ENCODE data around the gene C1QTNF2. TPM values are rescaled to one million over a fixed set of nuclear protein-coding genes. Genes with fewer than 3 reads are reported as not detected.

C1QTNF2 gene, protein sequence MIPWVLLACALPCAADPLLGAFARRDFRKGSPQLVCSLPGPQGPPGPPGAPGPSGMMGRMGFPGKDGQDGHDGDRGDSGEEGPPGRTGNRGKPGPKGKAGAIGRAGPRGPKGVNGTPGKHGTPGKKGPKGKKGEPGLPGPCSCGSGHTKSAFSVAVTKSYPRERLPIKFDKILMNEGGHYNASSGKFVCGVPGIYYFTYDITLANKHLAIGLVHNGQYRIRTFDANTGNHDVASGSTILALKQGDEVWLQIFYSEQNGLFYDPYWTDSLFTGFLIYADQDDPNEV
- total RNA-seq = 1 to 10 TPM in 1 of 6 donors, under 1 TPM in 4, not detected in 1; 0.39 to 3.1 (median 0.61) TPM

DNA sequence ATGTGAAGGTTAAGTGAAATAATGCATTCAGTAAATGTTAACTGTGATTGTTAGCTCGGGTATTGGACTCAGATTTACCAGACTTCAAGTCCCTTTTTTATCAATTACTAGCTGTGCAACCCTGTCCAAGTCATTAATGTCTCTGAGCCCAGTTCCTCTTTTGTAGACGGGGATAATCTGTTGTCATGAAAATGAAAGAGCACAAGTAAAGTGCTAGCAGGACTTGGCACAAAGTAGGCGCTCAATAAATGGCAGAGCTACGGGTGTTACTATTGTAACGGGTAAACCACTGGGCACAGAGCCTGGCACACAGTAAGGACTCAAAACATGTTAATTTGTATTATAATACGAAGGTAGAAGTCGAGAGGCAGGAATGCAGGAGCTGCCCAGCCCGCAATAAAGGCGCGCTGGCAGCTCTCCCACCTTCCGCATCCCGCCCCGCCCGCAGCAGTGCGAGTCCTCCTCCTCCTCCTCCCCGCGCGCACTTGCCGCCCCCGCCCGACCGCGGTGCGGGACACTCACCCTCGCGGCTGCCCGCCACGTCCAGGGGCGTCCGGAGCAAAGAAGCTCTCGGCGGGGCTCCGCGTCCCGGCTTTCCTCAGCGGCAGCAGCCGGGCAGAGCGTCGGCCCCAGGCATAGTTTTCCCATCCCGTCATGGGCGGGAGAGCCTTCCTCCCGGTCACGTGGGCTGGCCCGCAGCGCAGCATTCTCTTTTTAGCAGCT lies at the start of gene C1QTNF2:
C1QTNF2 (minus strand) TSS at position 637 of the 723 bp plus-strand sequence. CDS start 15,615 bp downstream, outside the sequence.
- peak within 1 kb of the TSS; percentile 47 to 58 (median 56) for H3K4me3 ChIP-seq
- no peaks in the 10 kb centered on the region for H3K9me3 ChIP-seq
- DNase-seq (peak; percentile 26 to 90), ATAC-seq (ENCODE audit: low FRiP score in 2 of 2) (peak in 1 of 2 donors; percentile 92)
- peaks cover 0 to 14% (median 7%) of the 10 kb centered on the region in 4 donors for H3K4me1 ChIP-seq
- TF ChIP-seq POLR2AphosphoS5 (IDR thresholded peaks at IDR 0.05) (no peak), POLR2A (IDR thresholded peaks at IDR 0.05) (no peak), EP300 (IDR thresholded peaks at IDR 0.05) (no peak)
- TF ChIP-seq, protein P1, sequence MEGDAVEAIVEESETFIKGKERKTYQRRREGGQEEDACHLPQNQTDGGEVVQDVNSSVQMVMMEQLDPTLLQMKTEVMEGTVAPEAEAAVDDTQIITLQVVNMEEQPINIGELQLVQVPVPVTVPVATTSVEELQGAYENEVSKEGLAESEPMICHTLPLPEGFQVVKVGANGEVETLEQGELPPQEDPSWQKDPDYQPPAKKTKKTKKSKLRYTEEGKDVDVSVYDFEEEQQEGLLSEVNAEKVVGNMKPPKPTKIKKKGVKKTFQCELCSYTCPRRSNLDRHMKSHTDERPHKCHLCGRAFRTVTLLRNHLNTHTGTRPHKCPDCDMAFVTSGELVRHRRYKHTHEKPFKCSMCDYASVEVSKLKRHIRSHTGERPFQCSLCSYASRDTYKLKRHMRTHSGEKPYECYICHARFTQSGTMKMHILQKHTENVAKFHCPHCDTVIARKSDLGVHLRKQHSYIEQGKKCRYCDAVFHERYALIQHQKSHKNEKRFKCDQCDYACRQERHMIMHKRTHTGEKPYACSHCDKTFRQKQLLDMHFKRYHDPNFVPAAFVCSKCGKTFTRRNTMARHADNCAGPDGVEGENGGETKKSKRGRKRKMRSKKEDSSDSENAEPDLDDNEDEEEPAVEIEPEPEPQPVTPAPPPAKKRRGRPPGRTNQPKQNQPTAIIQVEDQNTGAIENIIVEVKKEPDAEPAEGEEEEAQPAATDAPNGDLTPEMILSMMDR (IDR thresholded peaks at IDR 0.05) = no peak
- peak within 1 kb of the TSS in 1 of 4 donors; percentile 65 for H3K27ac ChIP-seq
- no peaks in the 10 kb centered on the region for H3K27me3 ChIP-seq
- 3 to 7% methylated on average over 10 to 45 of the region's 45 CpGs for WGBS, 2 donors
- no peaks in the 10 kb centered on the region for H3K36me3 ChIP-seq

DNA sequence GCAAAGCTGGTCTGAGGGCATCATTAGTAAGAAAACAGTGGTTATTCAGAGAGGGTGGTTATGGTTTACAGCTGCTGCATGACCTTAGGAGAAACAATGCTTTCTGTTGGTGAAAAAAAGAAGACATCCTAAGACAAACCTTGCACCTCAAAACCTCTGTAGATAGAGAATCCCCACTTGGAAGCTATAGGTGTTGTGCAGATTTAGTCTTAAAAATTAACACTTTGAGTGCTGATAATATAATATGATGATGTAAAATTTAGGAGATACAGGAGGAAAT lies 49.8 kb upstream of the C1QTNF2 start:
- no peak for ATAC-seq (ENCODE audit: low FRiP score in 2 of 2)
- TF ChIP-seq EP300 (IDR thresholded peaks at IDR 0.05) = no peak
- TF ChIP-seq, protein P1 (IDR thresholded peaks at IDR 0.05) = no peak
- no peak for TF ChIP-seq POLR2AphosphoS5 (IDR thresholded peaks at IDR 0.05)
- no peak for TF ChIP-seq POLR2A (IDR thresholded peaks at IDR 0.05)

DNA sequence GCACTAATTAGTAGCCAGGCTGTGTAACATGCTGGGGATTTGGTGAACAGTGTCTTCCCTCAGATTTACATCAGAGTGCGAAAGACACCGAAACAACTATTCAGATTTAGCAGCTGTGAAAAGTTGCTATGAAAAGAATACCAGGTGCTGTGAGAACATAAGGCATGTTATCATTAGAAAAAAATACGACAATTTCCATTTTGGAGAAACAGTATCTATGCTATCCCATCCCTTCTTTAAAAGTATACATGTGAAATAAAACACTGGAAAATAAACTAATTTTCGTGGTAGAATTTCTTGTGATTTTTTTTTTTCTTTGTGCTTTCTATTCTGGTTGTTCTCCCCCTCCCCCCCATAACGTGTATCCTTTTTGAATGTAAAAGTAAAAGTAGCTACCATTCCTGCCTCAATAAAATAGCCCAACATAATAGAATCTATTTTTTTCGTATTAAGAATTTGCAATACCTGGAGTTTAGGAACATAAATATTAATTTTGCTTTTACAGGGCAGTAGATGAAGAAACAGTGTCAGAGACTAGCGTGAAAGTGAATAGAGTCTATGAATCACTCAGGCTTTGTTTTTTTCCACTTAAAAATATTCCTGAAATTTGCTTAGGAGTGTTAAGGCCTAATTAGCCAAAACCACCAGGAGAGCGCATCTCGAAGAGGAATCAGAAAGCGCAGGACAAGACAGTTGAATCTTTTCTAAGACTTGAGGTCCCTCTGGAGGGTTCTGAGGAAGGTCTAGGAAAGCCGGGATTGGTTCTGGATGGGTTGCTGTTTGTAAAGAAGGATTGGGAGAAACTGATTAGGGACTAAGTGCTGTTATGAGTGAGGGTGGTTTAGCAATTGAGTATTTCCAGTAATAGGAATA lies 49.3 kb upstream of the C1QTNF2 start:
- ATAC-seq (ENCODE audit: low FRiP score in 2 of 2) = no peak
- no peaks in the 10 kb centered on the region for H3K27me3 ChIP-seq
- H3K4me1 ChIP-seq = peaks cover 17 to 39% (median 34%) of the 10 kb centered on the region in 4 donors
- peaks cover 0 to 6% (median under 1%) of the 10 kb centered on the region in 4 donors for H3K36me3 ChIP-seq
- 39 to 43% methylated on average over 11 of the region's 11 CpGs for WGBS, 2 donors
- DNase-seq = no peak
- H3K4me3 ChIP-seq = peak overlapping the region in 3 of 4 donors; percentile 74 to 82 (median 81)
- no peaks in the 10 kb centered on the region for H3K9me3 ChIP-seq
- H3K27ac ChIP-seq = peak overlapping the region; percentile 84 to 95 (median 90)
- TF ChIP-seq EP300 (IDR thresholded peaks at IDR 0.05) (no peak), POLR2A (IDR thresholded peaks at IDR 0.05) (no peak), POLR2AphosphoS5 (IDR thresholded peaks at IDR 0.05) (no peak)
- TF ChIP-seq, protein P1 (IDR thresholded peaks at IDR 0.05) = no peak

More for the DNA sequence above, 49.8 kb upstream of the C1QTNF2 start:
- no peaks in the 10 kb centered on the region for H3K27me3 ChIP-seq
- H3K4me3 ChIP-seq = no peak overlapping the region
- H3K27ac ChIP-seq = peak overlapping the region in 3 of 4 donors; percentile 84 to 95 (median 93)
- peaks cover 17 to 39% (median 35%) of the 10 kb centered on the region in 4 donors for H3K4me1 ChIP-seq
- H3K9me3 ChIP-seq = no peaks in the 10 kb centered on the region
- no peak for DNase-seq
- peaks cover 0 to 3% (median 0%) of the 10 kb centered on the region in 4 donors for H3K36me3 ChIP-seq

DNA sequence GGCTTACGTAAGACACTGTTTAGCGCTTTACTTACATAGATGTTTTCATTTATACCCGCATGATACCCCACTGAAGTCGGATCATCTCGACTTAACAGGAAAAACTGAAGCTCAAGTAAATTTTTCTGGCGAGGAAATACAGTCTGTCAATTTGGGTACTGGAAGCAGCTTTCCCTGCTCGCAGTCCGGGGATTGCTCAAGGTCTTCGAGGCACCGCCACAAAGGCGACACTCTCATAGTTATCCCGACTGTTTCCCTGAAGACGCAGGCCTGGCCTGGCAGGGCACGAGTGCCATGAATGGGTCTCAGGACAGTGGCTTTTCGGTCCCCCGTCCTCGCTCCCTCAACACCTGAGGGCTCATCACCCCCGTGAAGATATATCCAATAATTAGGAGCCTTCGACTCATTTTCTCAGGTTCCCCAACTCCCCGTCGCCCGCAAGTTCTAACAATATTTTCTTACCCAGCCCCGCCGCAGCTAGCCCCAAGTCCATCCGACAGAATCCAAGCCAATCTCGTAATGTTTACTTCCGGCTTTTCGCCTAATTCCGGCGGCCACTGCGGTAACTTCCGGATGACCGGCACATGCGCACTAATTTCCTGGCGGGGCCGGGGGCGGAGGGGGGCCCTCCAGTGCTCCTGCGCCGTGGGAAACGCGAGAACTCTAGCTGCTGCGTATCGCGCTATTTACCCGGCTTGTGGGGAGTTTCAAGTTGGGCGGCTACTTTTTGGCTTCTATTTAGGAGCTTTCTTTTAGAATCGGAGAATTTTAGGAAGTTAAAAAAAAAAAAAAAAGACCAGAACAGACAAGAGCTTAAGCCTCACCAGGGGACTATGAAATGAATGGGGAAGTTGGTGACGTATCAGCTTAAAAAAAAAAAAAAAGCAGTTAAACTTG lies 48.4 kb upstream of the C1QTNF2 start, which contains the start of gene SLU7:
SLU7 (minus strand) TSS at position 521 of the 897 bp plus-strand sequence. CDS start 3,787 bp downstream, outside the sequence.
- Histone ChIP-seq H3K9me3 (no peaks in the 10 kb centered on the region), H3K4me1 (peaks cover 17 to 39% (median 34%) of the 10 kb centered on the region in 4 donors), H3K27ac (peak within 1 kb of the TSS; percentile 84 to 95 (median 90)), H3K36me3 (peaks cover 0 to 15% (median 8%) of the 10 kb centered on the region in 4 donors), H3K4me3 (peak within 1 kb of the TSS; percentile 29 to 82 (median 78)), H3K27me3 (no peaks in the 10 kb centered on the region)
- ATAC-seq (ENCODE audit: low FRiP score in 2 of 2) (peak; percentile 95), DNase-seq (peak; percentile 94 to 96)
- WGBS, 2 donors = 0% methylated on average over 47 to 48 of the region's 48 CpGs
- TF ChIP-seq POLR2A (IDR thresholded peaks at IDR 0.05) (peak in 3 of 4 donors; percentile 73 to 84 (median 78)), EP300 (IDR thresholded peaks at IDR 0.05) (no peak), POLR2AphosphoS5 (IDR thresholded peaks at IDR 0.05) (peak; percentile 74 to 94)

All from upper lobe of left lung (tissue), 6 donors.